CMK (cell line): Measurements from ENCODE around the gene NOD2.

Experiments
- DNase-seq: peaks from one replicate; pipeline ENCODE4 v3.0.0-alpha.2; 2010; ENCODE audit warnings: low read depth

The NOD2 gene

GRCh38 chr16:50692999-50693781 lies at the start of gene NOD2:
NOD2 (plus strand) TSS chr16:50693606; CDS start chr16:50699496, 5,890 bp downstream.
- DNase-seq: no peak

- no peak for DNase-seq
These were observed 49.2 kb upstream of the NOD2 start for GRCh38 chr16:50644245-50644644.

GRCh38 chr16:50644729-50645128 lies 48.7 kb upstream of the NOD2 start:
- DNase-seq: no peak

GRCh38 chr16:50645563-50646220 lies 47.7 kb upstream of the NOD2 start:
- DNase-seq: no peak

GRCh38 chr16:50646345-50646744 lies 47.1 kb upstream of the NOD2 start:
- DNase-seq: no peak

GRCh38 chr16:50651835-50652438 lies 41.5 kb upstream of the NOD2 start:
- DNase-seq: no peak

- no peak for DNase-seq
These were observed 40.5 kb upstream of the NOD2 start for GRCh38 chr16:50652836-50653425.

GRCh38 chr16:50653633-50654519 lies 39.5 kb upstream of the NOD2 start:
- no peak for DNase-seq

- no peak for DNase-seq
These were observed 37.8 kb upstream of the NOD2 start for GRCh38 chr16:50655558-50656055.

GRCh38 chr16:50657241-50657640 lies 36.2 kb upstream of the NOD2 start:
- DNase-seq: peak; percentile 81

GRCh38 chr16:50659806-50660205 lies 33.6 kb upstream of the NOD2 start:
- DNase-seq: no peak

- DNase-seq: no peak
These were observed 31.0 kb upstream of the NOD2 start for GRCh38 chr16:50662306-50662940.

- no peak for DNase-seq
These were observed 29.1 kb upstream of the NOD2 start for GRCh38 chr16:50664270-50664669.

- peak; percentile 48 for DNase-seq
These were observed 28.1 kb upstream of the NOD2 start for GRCh38 chr16:50665128-50665878.

GRCh38 chr16:50666658-50667496 lies 26.5 kb upstream of the NOD2 start:
- peak; percentile 54 for DNase-seq

GRCh38 chr16:50667497-50668367 lies 25.7 kb upstream of the NOD2 start:
- DNase-seq: peak; percentile 61

- DNase-seq: no peak
These were observed 24.9 kb upstream of the NOD2 start for GRCh38 chr16:50668368-50669008.

- DNase-seq: no peak
These were observed 23.7 kb upstream of the NOD2 start for GRCh38 chr16:50669741-50670140.
